Lung (tissue), 12 donors: ENCODE results near the gene AXDND1. TPM values are rescaled to one million over a fixed set of nuclear protein-coding genes. Genes with fewer than 3 reads are reported as not detected.
A peak's percentile ranks its signal among the peaks of the same experiment; 100 is the strongest.

Experiments used
- ATAC-seq: fragments of 200-7000 bp; cut with Tn5 transposase; one replicate; pipeline ENCODE4 v1.9.1; 2020; ENCODE audit warnings: moderate number of reproducible peaks; ENCODE audit not compliant: insufficient read depth, low FRiP score
- DNase-seq, 3 donors: peaks; one replicate each; pipeline ENCODE4 v3.0.0-alpha.2; 2013 to 2017
- H3K27ac ChIP-seq, 2 donors: one replicate each; pipeline ENCODE4 v1.5.1; 2013; ENCODE audit warnings: mild to moderate bottlenecking in 2 of 2, moderate library complexity in 2 of 2, control low read depth in 1 of 2, inconsistent platforms in 1 of 2, low read depth in 1 of 2, low read length in 1 of 2
- H3K27me3 ChIP-seq, 3 donors: one replicate each; pipeline ENCODE4 v1.5.1; 2013; ENCODE audit warnings: low read length in 2 of 3; ENCODE audit not compliant: control insufficient read depth in 3 of 3, insufficient read depth in 3 of 3
- H3K36me3 ChIP-seq, 4 donors: one replicate each; pipeline ENCODE4 v1.5.1; 2013; ENCODE audit warnings: low read length in 4 of 4, mild to moderate bottlenecking in 1 of 4, moderate library complexity in 1 of 4; ENCODE audit not compliant: control insufficient read depth in 4 of 4, insufficient read depth in 4 of 4
- H3K4me1 ChIP-seq, 5 donors: one replicate each; pipeline ENCODE4 v1.5.1; 2013; ENCODE audit warnings: low read length in 5 of 5, mild to moderate bottlenecking in 2 of 5, moderate library complexity in 1 of 5; ENCODE audit not compliant: control insufficient read depth in 5 of 5, insufficient read depth in 5 of 5
- H3K4me3 ChIP-seq: one replicate; pipeline ENCODE4 v1.5.1; 2013; ENCODE audit warnings: mild to moderate bottlenecking, control low read depth, moderate library complexity
- H3K9ac ChIP-seq, 2 donors: one replicate each; pipeline ENCODE4 v1.5.1; 2013; ENCODE audit warnings: low read length in 2 of 2, control low read depth in 1 of 2; ENCODE audit not compliant: insufficient read depth in 1 of 2
- H3K9me3 ChIP-seq, 4 donors: one replicate each; pipeline ENCODE4 v1.5.1; 2013; ENCODE audit warnings: low read length in 3 of 4, mild to moderate bottlenecking in 1 of 4, moderate library complexity in 1 of 4; ENCODE audit not compliant: control insufficient read depth in 4 of 4, insufficient read depth in 3 of 4
- CTCF ChIP-seq: IDR thresholded peaks from 2 replicates; pipeline ENCODE4 v1.5.1; 2012; ENCODE audit warnings: mild to moderate bottlenecking; ENCODE audit errors: control extremely low read depth, extremely low read depth
- WGBS, 2 donors: extraction: QIAGEN DNeasy Blood & Tissue Kit; methylation state at CpG; one replicate each; pipeline ENCODE4 v1.1.7; 2013; 5-methylcytosine and 5-hydroxymethylcytosine counted together
- polyA plus RNA-seq, 2 donors: library from polyadenylated mRNA; stranded (reverse); fragments of 200-250 nt; gene quantifications; one replicate each; pipeline ENCODE4 v1.2.1, GENCODE V29; 2013
- total RNA-seq, 2 donors: library from RNA; depleted of rRNA in 1 of 2; stranded (reverse); fragments of >200 nt in 1 of 2; gene quantifications; one replicate each; pipeline ENCODE4 v1.2.1, GENCODE V29; 2014 to 2021
- donor health status: control.
- donor health status: control.
- donor health status: Bipolar disorder and iron deficiency.
- donor health status: healthy.
- donor health status: DM: yes; HTN: yes; CAD: no.

The AXDND1 gene
- total and polyA plus RNA-seq, 4 donors = 0.10 to 2.7 (median 0.42) TPM

GRCh38 chr1:179530352-179530751 lies 164.6 kb downstream of the AXDND1 start:
- ATAC-seq (no peak), DNase-seq (no peak)
- TF ChIP-seq CTCF = no peak
- Histone ChIP-seq H3K27me3 (no peaks in the 10 kb centered on the region), H3K27ac (no peak overlapping the region), H3K4me1 (no peaks in the 10 kb centered on the region), H3K9me3 (peaks cover 0 to 2% (median 0%) of the 10 kb centered on the region in 4 donors), H3K9ac (no peak overlapping the region), H3K4me3 (no peak overlapping the region), H3K36me3 (no peaks in the 10 kb centered on the region)
- 64 to 82% methylated on average over 1 of the region's 1 CpG for WGBS, 2 donors

- no peaks in the 10 kb centered on the region for H3K9me3 ChIP-seq
- ATAC-seq (no peak), DNase-seq (no peak)
- no peak overlapping the region for H3K9ac ChIP-seq
- no peak for TF ChIP-seq CTCF
- H3K4me1 ChIP-seq = peaks cover 0 to 4% (median 0%) of the 10 kb centered on the region in 5 donors
- H3K4me3 ChIP-seq = no peak overlapping the region
- H3K36me3 ChIP-seq = no peaks in the 10 kb centered on the region
- H3K27me3 ChIP-seq = no peaks in the 10 kb centered on the region
- no peak overlapping the region for H3K27ac ChIP-seq
- WGBS, 2 donors = 73 to 83% methylated on average over 2 of the region's 2 CpGs
These were observed 176.0 kb downstream of the AXDND1 start for GRCh38 chr1:179541774-179542173.

GRCh38 chr1:179545321-179545720 lies 179.6 kb downstream of the AXDND1 start:
- DNase-seq = peak; percentile 27 to 62 (median 38)
- Histone ChIP-seq H3K36me3 (no peaks in the 10 kb centered on the region), H3K27me3 (no peaks in the 10 kb centered on the region), H3K27ac (no peak overlapping the region), H3K9me3 (no peaks in the 10 kb centered on the region), H3K4me3 (no peak overlapping the region), H3K4me1 (peaks cover 0 to 4% (median 0%) of the 10 kb centered on the region in 5 donors), H3K9ac (no peak overlapping the region)
- TF ChIP-seq CTCF = no peak
- no peak for ATAC-seq
- 46 to 77% methylated on average over 3 of the region's 3 CpGs for WGBS, 2 donors

GRCh38 chr1:179547021-179547535 lies 181.3 kb downstream of the AXDND1 start:
- H3K9ac ChIP-seq = no peak overlapping the region
- H3K27ac ChIP-seq = no peak overlapping the region
- TF ChIP-seq CTCF = no peak
- H3K27me3 ChIP-seq = no peaks in the 10 kb centered on the region
- whole genome bisulfite sequencing, 2 donors = 75 to 81% methylated on average over 2 of the region's 2 CpGs
- H3K9me3 ChIP-seq = no peaks in the 10 kb centered on the region
- H3K4me1 ChIP-seq = peaks cover 0 to 4% (median 0%) of the 10 kb centered on the region in 5 donors
- no peaks in the 10 kb centered on the region for H3K36me3 ChIP-seq
- H3K4me3 ChIP-seq = no peak overlapping the region
- DNase-seq (no peak), ATAC-seq (no peak)
